RWPE2 (cell line): Measurements from ENCODE around the gene BEAN1.

Experiments used
- ATAC-seq: fragments of 200-7000 bp; cut with Tn5 transposase; 3 replicates; pipeline ENCODE4 v1.9.1; 2021; ENCODE audit warnings: low read depth
- DNase-seq: peaks from one replicate; pipeline ENCODE4 v3.0.0-alpha.2; 2020; ENCODE audit warnings: low spot score
- H3K27ac ChIP-seq: fragments of 450-650 bp; 2 replicates; pipeline ENCODE4 v1.5.1; 2017; ENCODE audit warnings: mild to moderate bottlenecking; ENCODE audit not compliant: poor library complexity, severe bottlenecking
- H3K27me3 ChIP-seq: fragments of 250-450 bp; sonication (Bioruptor Pico); 2 replicates; pipeline ENCODE4 v1.5.1; 2021; ENCODE audit warnings: mild to moderate bottlenecking, moderate library complexity; ENCODE audit not compliant: insufficient read depth, poor library complexity, severe bottlenecking
- H3K36me3 ChIP-seq: fragments of 250-450 bp; sonication (Bioruptor Pico); 2 replicates; pipeline ENCODE4 v1.5.1; 2020; ENCODE audit warnings: low read depth, mild to moderate bottlenecking, moderate library complexity
- H3K4me1 ChIP-seq: fragments of 250-450 bp; sonication (Bioruptor Pico); 2 replicates; pipeline ENCODE4 v1.5.1; 2021; ENCODE audit warnings: mild to moderate bottlenecking, moderate library complexity; ENCODE audit not compliant: insufficient read depth, poor library complexity, severe bottlenecking
- H3K4me3 ChIP-seq: fragments of 250-450 bp; sonication (Bioruptor Pico); 2 replicates; pipeline ENCODE4 v1.5.1; 2021; ENCODE audit warnings: mild to moderate bottlenecking, moderate library complexity; ENCODE audit not compliant: severe bottlenecking
- H3K9me3 ChIP-seq: fragments of 250-450 bp; sonication (Bioruptor Pico); 2 replicates; pipeline ENCODE4 v1.5.1; 2021; ENCODE audit warnings: mild to moderate bottlenecking, moderate library complexity; ENCODE audit not compliant: severe bottlenecking
- CTCF ChIP-seq: fragments of 450-650 bp; IDR thresholded peaks from one replicate; pipeline ENCODE4 v1.5.1; 2017; ENCODE audit warnings: mild to moderate bottlenecking, moderate library complexity; ENCODE audit not compliant: poor library complexity, severe bottlenecking

The BEAN1 gene

GRCh38 chr16:66502020-66502913 lies 75.2 kb downstream of the BEAN1 start:
- Histone ChIP-seq H3K9me3 (no peaks in the 10 kb centered on the region), H3K27me3 (no peaks in the 10 kb centered on the region), H3K27ac (peak overlapping the region; percentile 13), H3K4me3 (no peak overlapping the region), H3K36me3 (no peaks in the 10 kb centered on the region), H3K4me1 (peaks cover 15% of the 10 kb centered on the region)
- DNase-seq (no peak), ATAC-seq (peak; percentile 75)
- no peak for TF ChIP-seq CTCF

- Histone ChIP-seq H3K4me1 (peaks cover 23% of the 10 kb centered on the region), H3K36me3 (no peaks in the 10 kb centered on the region), H3K9me3 (no peaks in the 10 kb centered on the region), H3K27me3 (no peaks in the 10 kb centered on the region), H3K27ac (peak overlapping the region; percentile 13), H3K4me3 (no peak overlapping the region)
- ATAC-seq (no peak), DNase-seq (no peak)
- no peak for TF ChIP-seq CTCF
These were observed 75.9 kb downstream of the BEAN1 start for GRCh38 chr16:66503030-66503429.

- H3K4me3 ChIP-seq, result no peak overlapping the region
- no peak for TF ChIP-seq CTCF
These were observed 76.5 kb downstream of the BEAN1 start for GRCh38 chr16:66503612-66504011.

GRCh38 chr16:66507731-66508239 lies 80.7 kb downstream of the BEAN1 start:
- peaks cover 5% of the 10 kb centered on the region; the same call in 1 of the 2 replicates for H3K36me3 ChIP-seq
- H3K4me1 ChIP-seq, result peaks cover 49% of the 10 kb centered on the region
- no peaks in the 10 kb centered on the region for H3K9me3 ChIP-seq
- H3K4me3 ChIP-seq, result no peak overlapping the region
- ATAC-seq, result no peak
- DNase-seq, result no peak
- peak overlapping the region; percentile 94 for H3K27ac ChIP-seq
- TF ChIP-seq CTCF, result no peak
- H3K27me3 ChIP-seq, result no peaks in the 10 kb centered on the region

More at GRCh38 chr16:66503612-66504011, 76.5 kb downstream of the BEAN1 start:
- H3K27ac ChIP-seq, result no peak overlapping the region
- H3K36me3 ChIP-seq, result no peaks in the 10 kb centered on the region
- no peaks in the 10 kb centered on the region for H3K9me3 ChIP-seq
- H3K27me3 ChIP-seq, result no peaks in the 10 kb centered on the region
- DNase-seq (no peak), ATAC-seq (no peak)
- peaks cover 26% of the 10 kb centered on the region for H3K4me1 ChIP-seq
